Neuron (in vitro differentiated cells): ENCODE results near the gene ACTN4.
"Not testable (repeated sequence)": the region's sequence is repeated elsewhere in the genome, so short reads cannot be mapped to it uniquely, and the experiment has no call there.

Experiments
- H2AFZ ChIP-seq: one replicate; pipeline ENCODE4 v1.6.1; 2013; ENCODE audit warnings: low read depth, mild to moderate bottlenecking, inconsistent platforms, low read length, moderate library complexity
- H3K27me3 ChIP-seq: one replicate; pipeline ENCODE4 v1.6.1; 2013; ENCODE audit warnings: low read length; ENCODE audit not compliant: insufficient read depth
- H3K36me3 ChIP-seq: one replicate; pipeline ENCODE4 v1.6.1; 2013; ENCODE audit warnings: low read length; ENCODE audit not compliant: insufficient read depth
- H3K4me1 ChIP-seq: one replicate; pipeline ENCODE4 v1.6.1; 2013; ENCODE audit warnings: low read length; ENCODE audit not compliant: insufficient read depth
- H3K4me3 ChIP-seq: 2 replicates; pipeline ENCODE4 v1.5.1; 2013; ENCODE audit warnings: mild to moderate bottlenecking, low read length, moderate library complexity
- H3K9me3 ChIP-seq: one replicate; pipeline ENCODE4 v1.6.1; 2013; ENCODE audit warnings: low read length

The ACTN4 gene

DNA sequence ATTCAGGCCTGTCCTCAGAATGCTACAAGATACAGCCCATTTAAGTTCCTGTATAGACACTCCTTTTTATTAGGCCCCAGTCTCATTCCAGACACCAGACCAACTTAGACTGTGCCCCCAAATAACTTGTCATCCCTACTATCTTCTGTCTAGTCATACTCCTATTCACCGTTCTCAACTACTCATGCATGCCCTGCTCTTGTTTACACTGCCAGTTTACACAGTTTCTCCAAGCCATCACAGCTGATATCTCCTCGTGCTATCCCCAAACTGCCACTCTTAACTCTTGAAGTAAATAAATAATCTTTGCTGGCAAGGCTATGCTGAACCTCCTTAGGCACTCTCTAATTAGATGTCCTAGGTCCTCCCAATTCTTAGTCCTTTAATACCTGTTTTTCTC lies 106.7 kb downstream of the ACTN4 start:
- H3K27me3 ChIP-seq, H2AFZ ChIP-seq, H3K4me1 ChIP-seq, H3K4me3 ChIP-seq, H3K9me3 ChIP-seq, H3K36me3 ChIP-seq: not testable (repeated sequence)

GRCh38 chr19:38759590-38760003 lies 112.1 kb downstream of the ACTN4 start:
- Histone ChIP-seq H3K9me3 (no peaks in the 10 kb centered on the region), H3K4me1 (no peaks in the 10 kb centered on the region), H2AFZ (no peak overlapping the region), H3K27me3 (no peaks in the 10 kb centered on the region), H3K4me3 (no peak overlapping the region), H3K36me3 (no peaks in the 10 kb centered on the region)

DNA sequence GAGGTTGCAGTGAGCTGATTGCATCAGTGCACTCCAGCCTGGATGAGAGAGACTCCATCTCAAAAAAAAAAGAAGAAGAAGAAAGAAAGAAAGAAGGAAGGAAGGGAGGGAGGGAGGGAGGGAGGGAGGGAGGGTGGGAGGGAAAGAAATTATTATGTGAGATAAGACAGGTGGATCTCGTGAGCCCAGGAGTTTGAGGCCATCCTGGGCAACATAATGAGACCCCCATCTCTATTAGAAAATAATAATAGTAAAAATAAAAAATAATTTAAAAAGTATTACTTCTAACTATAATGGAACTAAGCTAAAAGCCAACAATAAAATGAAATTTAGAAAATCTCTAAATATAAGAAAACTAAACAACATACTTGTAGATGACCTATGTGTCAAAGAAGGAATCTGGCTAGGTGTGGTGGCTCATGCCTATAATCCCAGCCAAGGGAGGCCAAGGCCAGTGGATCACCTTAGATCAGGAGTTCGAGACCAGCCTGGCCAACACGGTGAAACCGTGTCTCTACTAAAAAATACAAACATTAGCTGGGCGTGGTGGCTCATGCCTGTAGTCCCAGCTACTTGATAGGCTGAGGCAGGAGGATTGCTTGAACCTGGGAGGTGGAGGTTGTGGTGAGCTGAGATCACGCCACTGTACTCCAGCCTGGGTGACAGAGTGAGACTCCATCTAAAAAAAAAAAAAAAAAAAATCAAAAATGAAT lies 113.5 kb downstream of the ACTN4 start:
- not testable (repeated sequence) for H3K27me3 ChIP-seq, H3K4me1 ChIP-seq, H3K36me3 ChIP-seq, H3K4me3 ChIP-seq, H2AFZ ChIP-seq, H3K9me3 ChIP-seq

DNA sequence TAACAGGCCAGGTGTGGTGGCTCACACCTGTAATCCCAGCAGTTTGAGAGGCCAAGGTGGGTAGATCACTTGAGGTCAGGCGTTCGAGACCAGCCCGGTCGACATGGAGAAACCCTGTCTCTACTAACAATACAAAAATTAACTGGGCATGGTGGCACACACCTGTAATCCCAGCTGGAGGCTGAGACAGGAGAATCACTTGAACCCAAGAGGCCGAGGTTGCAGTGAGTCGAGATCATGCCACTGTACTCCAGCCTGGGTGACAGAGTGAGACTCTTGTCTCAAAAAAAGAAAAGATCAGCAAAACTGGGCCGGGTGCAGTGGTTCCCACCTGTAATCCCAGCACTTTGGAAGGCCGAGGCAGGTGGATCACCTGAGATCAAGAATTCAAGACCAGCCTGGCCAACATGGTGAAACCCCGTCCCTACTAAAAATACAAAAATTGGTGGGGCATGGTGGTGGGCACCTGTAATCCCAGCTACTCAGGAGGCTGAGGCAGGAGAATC lies 114.5 kb downstream of the ACTN4 start:
- H3K27me3 ChIP-seq, H3K36me3 ChIP-seq, H3K4me1 ChIP-seq, H2AFZ ChIP-seq, H3K4me3 ChIP-seq, H3K9me3 ChIP-seq: not testable (repeated sequence)

DNA sequence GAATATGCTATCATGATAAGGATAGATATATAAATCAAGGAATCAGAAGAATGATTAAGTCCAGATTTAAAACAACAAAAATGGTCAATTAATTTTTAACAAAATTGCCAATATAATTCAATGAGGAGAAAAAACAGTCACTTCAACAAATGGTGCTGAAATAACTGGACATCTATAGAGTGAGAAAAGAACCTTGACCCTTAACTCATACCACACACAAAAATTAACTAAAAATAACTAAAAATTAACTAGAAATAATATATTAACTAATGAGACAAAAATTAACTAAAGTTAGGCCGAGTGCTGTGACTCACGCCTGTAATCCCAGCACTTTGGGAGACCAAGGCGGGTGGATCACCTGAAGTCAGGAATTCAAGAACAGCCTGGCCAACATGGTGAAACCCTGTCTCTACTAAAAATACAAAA lies 116.4 kb downstream of the ACTN4 start:
- no peaks in the 10 kb centered on the region for H3K36me3 ChIP-seq
- H3K9me3 ChIP-seq: peaks cover 2% of the 10 kb centered on the region
- no peaks in the 10 kb centered on the region for H3K27me3 ChIP-seq
- H3K4me1 ChIP-seq: no peaks in the 10 kb centered on the region
- H3K4me3 ChIP-seq: no peak overlapping the region
- no peak overlapping the region for H2AFZ ChIP-seq

DNA sequence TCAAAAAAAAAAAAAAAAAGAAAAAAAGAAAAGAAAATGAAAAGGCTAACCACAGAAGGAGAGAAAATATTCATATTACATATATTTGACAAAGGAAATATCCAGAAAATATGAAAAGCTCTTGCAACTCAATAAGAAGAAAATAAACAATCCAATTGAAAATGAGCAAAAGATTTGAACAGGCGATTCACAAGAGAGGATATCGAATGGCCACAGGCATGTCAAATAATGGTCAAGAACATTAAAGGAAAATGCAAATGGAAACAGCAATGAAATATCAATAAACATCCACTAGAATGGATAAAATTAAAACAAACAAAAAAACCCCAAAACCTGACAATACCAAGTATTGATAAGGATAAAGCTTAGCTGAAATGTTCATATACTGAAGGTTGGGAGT lies 117.8 kb downstream of the ACTN4 start:
- Histone ChIP-seq H3K9me3 (peaks cover 5% of the 10 kb centered on the region), H2AFZ (no peak overlapping the region), H3K27me3 (no peaks in the 10 kb centered on the region), H3K36me3 (no peaks in the 10 kb centered on the region), H3K4me1 (no peaks in the 10 kb centered on the region), H3K4me3 (no peak overlapping the region)

- Histone ChIP-seq H2AFZ (no peak overlapping the region), H3K36me3 (no peaks in the 10 kb centered on the region), H3K4me1 (no peaks in the 10 kb centered on the region), H3K9me3 (peaks cover 5% of the 10 kb centered on the region), H3K4me3 (no peak overlapping the region), H3K27me3 (no peaks in the 10 kb centered on the region)
These were observed 119.0 kb downstream of the ACTN4 start for GRCh38 chr19:38766276-38767047.

DNA sequence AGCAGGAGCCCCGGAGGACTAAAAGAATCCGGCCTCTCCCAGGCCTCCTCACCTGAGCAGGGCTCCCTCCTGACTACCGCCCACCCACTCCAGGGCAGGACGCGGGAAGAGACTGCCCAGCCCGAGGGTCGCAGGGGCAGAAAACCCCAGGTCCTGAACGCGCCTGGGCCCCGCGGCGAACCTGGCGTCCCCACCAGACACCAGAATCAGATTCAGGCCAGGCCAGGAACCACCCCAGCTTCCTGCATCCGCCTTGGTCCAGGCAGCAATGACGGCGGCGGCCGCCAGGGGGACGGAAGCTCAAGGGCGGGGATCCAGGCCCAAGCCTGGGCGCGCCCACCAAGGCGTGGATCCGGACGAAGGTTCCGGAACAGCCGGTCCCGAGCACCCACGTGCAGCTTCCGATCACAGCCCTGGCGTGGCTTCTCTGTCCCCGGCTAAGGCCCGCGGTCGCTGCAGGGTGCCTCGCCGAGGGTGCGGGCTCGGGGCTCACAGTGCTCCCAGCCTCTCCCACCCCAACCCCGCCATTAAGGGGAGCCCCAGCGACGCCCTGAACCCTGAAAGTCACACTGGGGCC lies 122.3 kb downstream of the ACTN4 start:
- Histone ChIP-seq H3K27me3 (no peaks in the 10 kb centered on the region), H3K4me1 (no peaks in the 10 kb centered on the region), H3K9me3 (peaks cover 5% of the 10 kb centered on the region), H2AFZ (no peak overlapping the region), H3K36me3 (no peaks in the 10 kb centered on the region), H3K4me3 (no peak overlapping the region)

DNA sequence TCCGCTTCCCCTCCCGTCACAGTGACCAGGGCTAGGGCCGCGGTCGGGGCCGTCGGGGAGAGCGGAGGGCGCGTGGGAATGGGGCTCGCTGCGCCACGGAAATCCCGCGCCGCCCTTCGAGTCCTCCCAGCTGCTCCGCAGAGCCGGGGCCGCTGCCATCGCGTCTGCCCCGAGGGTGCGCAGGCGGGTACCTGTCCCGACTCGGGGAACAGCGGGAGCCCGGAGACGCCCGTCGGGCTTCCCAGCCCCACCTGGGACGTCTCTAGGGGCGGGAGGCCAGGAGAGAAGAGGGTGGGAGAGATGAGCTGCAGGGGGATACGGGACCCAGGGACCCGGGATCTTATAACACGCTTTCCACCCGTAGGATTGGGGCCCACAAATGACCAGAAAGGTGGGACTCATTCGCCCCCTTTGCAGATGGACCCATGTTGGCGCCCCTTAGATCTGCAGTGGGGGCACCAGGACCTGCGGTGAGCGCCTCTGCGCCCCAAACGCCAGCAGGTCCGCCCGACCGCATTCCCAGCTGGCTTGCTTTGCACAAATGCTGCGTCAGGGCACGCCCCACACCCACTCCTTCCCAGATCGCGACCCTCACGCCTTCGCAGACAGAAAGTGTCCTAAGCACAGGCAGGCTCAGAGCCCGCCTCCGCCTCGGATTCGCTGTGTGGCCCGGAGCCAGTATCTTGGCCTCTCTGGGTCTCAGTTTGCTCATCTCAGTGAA lies 122.9 kb downstream of the ACTN4 start:
- not testable (repeated sequence) for H3K9me3 ChIP-seq, H2AFZ ChIP-seq, H3K4me3 ChIP-seq, H3K4me1 ChIP-seq, H3K27me3 ChIP-seq, H3K36me3 ChIP-seq

DNA sequence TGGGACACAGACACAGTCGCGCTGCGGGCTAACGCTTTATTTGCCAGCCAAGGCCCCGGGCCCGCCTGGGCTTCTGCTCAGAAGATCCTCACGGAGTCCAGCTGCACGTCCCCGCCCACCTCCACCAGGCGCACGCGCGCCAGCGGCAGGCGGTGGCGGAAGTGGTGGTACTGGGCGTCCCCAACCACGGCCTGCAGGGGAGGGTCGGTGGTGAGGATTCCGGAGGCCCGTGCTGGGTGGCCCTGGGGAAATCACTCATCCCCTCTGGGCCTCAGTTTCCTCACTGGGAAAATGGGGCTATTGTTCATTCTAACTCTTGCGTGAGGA lies 123.5 kb downstream of the ACTN4 start:
- H3K36me3 ChIP-seq, H2AFZ ChIP-seq, H3K4me3 ChIP-seq, H3K27me3 ChIP-seq, H3K9me3 ChIP-seq, H3K4me1 ChIP-seq: not testable (repeated sequence)

DNA sequence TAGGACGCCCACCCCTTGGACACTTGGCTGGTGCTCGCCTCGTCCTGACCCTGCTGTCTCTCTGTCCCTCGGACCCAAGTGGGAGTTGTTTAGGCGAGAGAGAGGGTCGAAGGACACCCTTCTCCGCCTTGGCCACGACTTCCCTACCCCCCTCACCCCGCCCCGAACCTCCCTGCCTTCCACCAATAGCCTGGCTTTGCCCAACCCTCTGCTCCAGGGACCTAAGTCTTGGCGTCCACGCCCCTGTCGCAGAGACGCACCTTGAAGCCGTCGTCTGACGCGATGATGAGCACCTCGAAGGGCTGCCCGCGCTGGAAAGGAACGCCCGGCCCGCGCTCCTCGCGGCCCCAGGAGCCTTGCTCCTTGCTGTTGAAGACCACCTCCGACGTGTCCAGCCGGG lies 124.1 kb downstream of the ACTN4 start:
- not testable (repeated sequence) for H3K9me3 ChIP-seq, H3K4me3 ChIP-seq, H2AFZ ChIP-seq, H3K36me3 ChIP-seq, H3K4me1 ChIP-seq, H3K27me3 ChIP-seq

- H3K4me1 ChIP-seq: no peaks in the 10 kb centered on the region
- peaks cover 4% of the 10 kb centered on the region for H3K9me3 ChIP-seq
- no peaks in the 10 kb centered on the region for H3K36me3 ChIP-seq
- no peaks in the 10 kb centered on the region for H3K27me3 ChIP-seq
- no peak within 1 kb of the TSS for H2AFZ ChIP-seq
- H3K4me3 ChIP-seq: no peak within 1 kb of the TSS
These were observed 126.2 kb downstream of the ACTN4 start, which contains the start of gene LGALS7 for GRCh38 chr19:38773469-38774177. Gene LGALS7, minus strand, starts transcription at chr19:38773517. Its CDS starts 25 bp downstream, at chr19:38773492.
